D721Med (cell line): ENCODE data around the gene ITGB5.

Experiments used
- DNase-seq: peaks from one replicate; pipeline ENCODE4 v3.0.0; 2011; ENCODE audit warnings: low spot score; ENCODE audit not compliant: insufficient read length
- FAIRE-seq: peaks from 2 replicates; lab custom pipeline; 2011; peaks lifted over from hg19 to GRCh38; lab: Jason Lieb, UNC
- CTCF ChIP-seq: IDR thresholded peaks from 2 replicates; pipeline ENCODE4 v1.5.1; 2012; ENCODE audit warnings: mild to moderate bottlenecking, control low read depth; ENCODE audit not compliant: insufficient read depth; ENCODE audit errors: missing control alignments

Gene ITGB5

GRCh38 chr3:124747111-124747981 is 139.8 kb downstream of the ITGB5 start:
- no peak for DNase-seq
- no peak for FAIRE-seq
- no peak for TF ChIP-seq CTCF

- FAIRE-seq (no peak), DNase-seq (no peak)
- TF ChIP-seq CTCF = no peak
Measured at GRCh38 chr3:124745756-124746155, 141.4 kb downstream of the ITGB5 start.

- DNase-seq (no peak), FAIRE-seq (no peak)
- TF ChIP-seq CTCF = no peak
Measured at GRCh38 chr3:124741027-124741426, 146.1 kb downstream of the ITGB5 start.

- FAIRE-seq (no peak), DNase-seq (no peak)
- no peak for TF ChIP-seq CTCF
Measured at GRCh38 chr3:124731760-124732159, 155.4 kb downstream of the ITGB5 start.

- DNase-seq (no peak), FAIRE-seq (no peak)
- no peak for TF ChIP-seq CTCF
Measured at GRCh38 chr3:124730941-124731297, 156.2 kb downstream of the ITGB5 start.

GRCh38 chr3:124730129-124730940 is 156.8 kb downstream of the ITGB5 start, which contains the start of gene UMPS:
UMPS (plus strand) TSS chr3:124730452; CDS start chr3:124730472, 20 bp downstream.
- DNase-seq (peak; percentile 53), FAIRE-seq (no peak)
- TF ChIP-seq CTCF = no peak
